Gastrocnemius medialis (tissue), 4 donors: ENCODE results near the gene SALL2. TPM values are rescaled to one million over a fixed set of nuclear protein-coding genes. Genes with fewer than 3 reads are reported as not detected.

ENCODE experiments used
- ATAC-seq, 2 donors: fragments of 150-250 bp; one replicate each; pipeline ENCODE4 v1.9.1; 2016
- DNase-seq, 2 donors: peaks; one replicate each; pipeline ENCODE4 v3.0.0-alpha.2; 2019
- H3K27ac ChIP-seq, 4 donors: fragments of 200-600 bp; sonication (generic); 1 replicate in 1 of 4; 2 replicates in 3 of 4; pipeline ENCODE4 v1.5.1; 2016 to 2018; ENCODE audit warnings: mild to moderate bottlenecking in 2 of 4, moderate library complexity in 1 of 4
- H3K27me3 ChIP-seq, 3 donors: fragments of 200-600 bp; sonication (generic) in 2 of 3; 1 replicate in 1 of 3; 2 replicates in 2 of 3; pipeline versions ENCODE4 v1.5.1 to v1.6.0; 2016 to 2019; ENCODE audit warnings: mild to moderate bottlenecking in 1 of 3, moderate library complexity in 1 of 3
- H3K36me3 ChIP-seq, 2 donors: fragments of 200-600 bp; sonication (generic) in 1 of 2; one replicate each; pipeline ENCODE4 v1.5.1; 2017 to 2018
- H3K4me1 ChIP-seq, 2 donors: fragments of 200-600 bp; sonication (generic) in 1 of 2; one replicate each; pipeline ENCODE4 v1.5.1; 2016 to 2017; ENCODE audit warnings: mild to moderate bottlenecking in 2 of 2
- H3K4me3 ChIP-seq, 4 donors: fragments of 200-600 bp; sonication (generic) in 3 of 4; 1 replicate in 1 of 4; 2 replicates in 3 of 4; pipeline ENCODE4 v1.5.1; 2016 to 2019; ENCODE audit warnings: mild to moderate bottlenecking in 2 of 4
- H3K9me3 ChIP-seq, 3 donors: fragments of 200-600 bp; sonication (generic) in 2 of 3; 1 replicate in 1 of 3; 2 replicates in 2 of 3; pipeline ENCODE4 v1.5.1; 2016 to 2019
- CTCF ChIP-seq, 5 experiments: fragments of 450-650 bp in 3 of 5; fragments of 200-600 bp in 2 of 5; sonication (generic) in 2 of 5; IDR thresholded peaks in 4 of 5; conservative IDR thresholded peaks in 1 of 5; 1 replicate in 4 of 5; 2 replicates in 1 of 5; pipeline ENCODE4 v1.5.1; 2016 to 2019; ENCODE audit warnings: antibody characterized with exemption in 5 of 5, mild to moderate bottlenecking in 3 of 5, moderate library complexity in 3 of 5
- POLR2A ChIP-seq, 2 donors: fragments of 450-650 bp; IDR thresholded peaks; one replicate each; pipeline ENCODE4 v1.6.1; 2017; ENCODE audit warnings: antibody characterized with exemption in 2 of 2, mild to moderate bottlenecking in 2 of 2, moderate library complexity in 2 of 2
- in situ Hi-C, 4 donors: fragments of 200-750 bp; cut with MboI; loops; one replicate each; pipeline versions ENCODE4 v1.15.0 to v1.8.0; 2017; ENCODE audit warnings: low sequenced_read_pairs in 4 of 4
- intact Hi-C: fragments of 100-400 bp; cut with DNase I; formaldehyde crosslinking; loops from one replicate; pipeline ENCODE4 v1.15.1; 2023; ENCODE audit warnings: low total_unique reads
- total RNA-seq, 4 donors: library from RNA; depleted of rRNA; stranded (reverse); fragments of >200 nt; gene quantifications; one replicate each; pipeline versions ENCODE4 v1.1.0 to v1.2.3, GENCODE V29; 2016

Gene SALL2
- 1 to 10 TPM in 3 of 4 donors, under 1 TPM in 1; 0.80 to 2.0 (median 1.1) TPM for total RNA-seq

- intact Hi-C loops (no loop called here), in situ Hi-C loops (no loop called here)
- DNase-seq: peak; percentile 23 to 35
- TF ChIP-seq CTCF (IDR thresholded peaks at IDR 0.05 in 4 of 5, conservative IDR thresholded peaks at IDR 0.05 in 1 of 5): no peak
- no peak for TF ChIP-seq POLR2A (IDR thresholded peaks at IDR 0.05)
- H3K4me1 ChIP-seq: peaks cover 0 to 5% of the 10 kb centered on the region in 2 donors
- H3K36me3 ChIP-seq: no peaks in the 10 kb centered on the region
- peak in 1 of 2 donors; percentile 69 for ATAC-seq
- H3K27ac ChIP-seq: peak within 1 kb of the TSS in 2 of 4 donors; percentile 7 to 33
- peak within 1 kb of the TSS; percentile 72 to 87 (median 80) for H3K4me3 ChIP-seq
- H3K9me3 ChIP-seq: no peaks in the 10 kb centered on the region
- peaks cover 0 to 6% (median 0%) of the 10 kb centered on the region in 3 donors for H3K27me3 ChIP-seq
Observed at GRCh38 chr14:21525962-21526671, at the start of gene SALL2. Gene SALL2 (minus strand): TSS chr14:21526346. CDS start chr14:21526127, 219 bp downstream.

DNA sequence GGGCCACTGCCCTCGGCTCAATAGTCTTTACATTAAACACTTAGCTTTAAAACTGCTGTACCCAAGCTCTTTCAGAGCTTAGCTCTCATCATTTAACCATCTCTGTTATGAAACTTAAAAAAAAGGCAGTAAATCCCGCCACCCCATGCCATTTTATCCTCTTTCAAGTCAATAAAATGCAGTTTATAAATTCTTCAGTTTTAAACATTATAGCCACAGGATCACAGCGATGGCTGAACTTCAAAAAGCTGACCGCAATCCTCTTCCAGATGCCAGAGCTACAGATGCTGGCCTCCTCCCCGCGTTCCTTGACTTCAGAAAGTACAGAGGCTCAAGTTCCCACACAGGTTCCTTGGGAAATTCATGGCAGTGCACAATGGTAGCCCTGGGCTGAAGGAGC lies 49.5 kb upstream of the SALL2 start:
- TF ChIP-seq CTCF (IDR thresholded peaks at IDR 0.05 in 4 of 5, conservative IDR thresholded peaks at IDR 0.05 in 1 of 5): no peak
- no peak overlapping the region for H3K27ac ChIP-seq
- peaks cover 0 to 3% (median 0%) of the 10 kb centered on the region in 3 donors for H3K27me3 ChIP-seq
- H3K9me3 ChIP-seq: peaks cover 0 to 7% (median 0%) of the 10 kb centered on the region in 3 donors
- no peak overlapping the region for H3K4me3 ChIP-seq
- intact Hi-C loops: no loop called here
- ATAC-seq: no peak
- in situ Hi-C loops: no loop called here
- no peaks in the 10 kb centered on the region for H3K36me3 ChIP-seq
- H3K4me1 ChIP-seq: no peaks in the 10 kb centered on the region
- no peak for DNase-seq

GRCh38 chr14:21572604-21573003 lies 46.5 kb upstream of the SALL2 start:
- H3K4me3 ChIP-seq: no peak overlapping the region
- H3K36me3 ChIP-seq: no peaks in the 10 kb centered on the region
- H3K27ac ChIP-seq: no peak overlapping the region
- no peaks in the 10 kb centered on the region for H3K4me1 ChIP-seq
- H3K9me3 ChIP-seq: peaks cover 0 to 7% (median 0%) of the 10 kb centered on the region in 3 donors
- DNase-seq: no peak
- intact Hi-C loops: no loop called here
- no peak for ATAC-seq
- H3K27me3 ChIP-seq: peaks cover 0 to 3% (median 0%) of the 10 kb centered on the region in 3 donors
- TF ChIP-seq CTCF (IDR thresholded peaks at IDR 0.05 in 4 of 5, conservative IDR thresholded peaks at IDR 0.05 in 1 of 5) (no peak), POLR2A (IDR thresholded peaks at IDR 0.05) (no peak)
- in situ Hi-C loops: no loop called here

GRCh38 chr14:21558703-21559170 lies 32.6 kb upstream of the SALL2 start:
- intact Hi-C loops: loop anchor here (5.0 kb wide), 2 partner anchors 46 to 121 kb away; partner anchors contain the start of gene METTL3
- H3K4me1 ChIP-seq: no peaks in the 10 kb centered on the region
- in situ Hi-C loops: loop anchor here in 1 of 4 donors (5.0 kb wide), 1 partner anchor 56 kb away; no protein-coding TSS in a partner anchor
- no peaks in the 10 kb centered on the region for H3K9me3 ChIP-seq
- H3K36me3 ChIP-seq: no peaks in the 10 kb centered on the region
- no peak overlapping the region for H3K27ac ChIP-seq
- no peak for ATAC-seq
- no peaks in the 10 kb centered on the region for H3K27me3 ChIP-seq
- H3K4me3 ChIP-seq: no peak overlapping the region
- TF ChIP-seq CTCF (IDR thresholded peaks at IDR 0.05 in 4 of 5, conservative IDR thresholded peaks at IDR 0.05 in 1 of 5) (no peak), POLR2A (IDR thresholded peaks at IDR 0.05) (no peak)
- no peak for DNase-seq
